Muscle of leg (tissue), 11 donors: Measurements from ENCODE around the gene PES1. TPM values are rescaled to one million over a fixed set of nuclear protein-coding genes. Genes with fewer than 3 reads are reported as not detected.

ENCODE experiments used
- DNase-seq: peaks from one replicate; pipeline ENCODE4 v3.0.0; 2013
- H3K27ac ChIP-seq: one replicate; pipeline ENCODE4 v1.5.1; 2013; ENCODE audit warnings: mild to moderate bottlenecking, low read length, control low read depth
- H3K27me3 ChIP-seq: one replicate; pipeline ENCODE4 v1.6.1; 2013; ENCODE audit warnings: low read length; ENCODE audit not compliant: control insufficient read depth, insufficient read depth
- H3K36me3 ChIP-seq: one replicate; pipeline ENCODE4 v1.6.1; 2013; ENCODE audit warnings: low read length; ENCODE audit not compliant: control insufficient read depth, insufficient read depth
- H3K4me1 ChIP-seq: one replicate; pipeline ENCODE4 v1.6.1; 2013; ENCODE audit warnings: low read length; ENCODE audit not compliant: control insufficient read depth, insufficient read depth
- H3K4me3 ChIP-seq: one replicate; pipeline ENCODE4 v1.5.1; 2013; ENCODE audit warnings: low read length, control low read depth
- H3K9me3 ChIP-seq: replicated peaks from 2 replicates; pipeline ENCODE4 v1.6.1; 2013; ENCODE audit warnings: low read depth, low read length; ENCODE audit not compliant: control insufficient read depth
- WGBS: methylation state at CpG from one replicate; pipeline ENCODE4 v1.1.5; 2013; ENCODE audit warnings: missing lambda C conversion rate; ENCODE audit not compliant: insufficient coverage; 5-methylcytosine and 5-hydroxymethylcytosine counted together
- polyA plus RNA-seq, 8 donors: library from polyadenylated mRNA; unstranded; fragments of 120-200 nt; gene quantifications; one replicate each; pipeline versions ENCODE4 v1.2.1 to v1.2.3, GENCODE V29; 2013; ENCODE audit warnings: inconsistent platforms in 1 of 8, low replicate concordance in 1 of 8; ENCODE audit not compliant: insufficient read length in 8 of 8, insufficient read depth in 1 of 8
- total RNA-seq: library from RNA; stranded (reverse); fragments of 120-200 nt; gene quantifications from one replicate; pipeline ENCODE4 v1.2.4, GENCODE V29; 2013

PES1 gene
- total and polyA plus RNA-seq, 9 donors: 44.8 to 63.2 (median 51.5) TPM

- Histone ChIP-seq H3K27ac (no peak overlapping the region), H3K4me1 (peaks cover 37% of the 10 kb centered on the region), H3K4me3 (no peak overlapping the region), H3K9me3 (no peaks in the 10 kb centered on the region), H3K27me3 (no peaks in the 10 kb centered on the region), H3K36me3 (peaks cover 10% of the 10 kb centered on the region)
- 57% methylated on average over 5 of the region's 7 CpGs for WGBS
- no peak for DNase-seq
Observed at GRCh38 chr22:30610299-30610698, 18.6 kb upstream of the PES1 start.

DNA sequence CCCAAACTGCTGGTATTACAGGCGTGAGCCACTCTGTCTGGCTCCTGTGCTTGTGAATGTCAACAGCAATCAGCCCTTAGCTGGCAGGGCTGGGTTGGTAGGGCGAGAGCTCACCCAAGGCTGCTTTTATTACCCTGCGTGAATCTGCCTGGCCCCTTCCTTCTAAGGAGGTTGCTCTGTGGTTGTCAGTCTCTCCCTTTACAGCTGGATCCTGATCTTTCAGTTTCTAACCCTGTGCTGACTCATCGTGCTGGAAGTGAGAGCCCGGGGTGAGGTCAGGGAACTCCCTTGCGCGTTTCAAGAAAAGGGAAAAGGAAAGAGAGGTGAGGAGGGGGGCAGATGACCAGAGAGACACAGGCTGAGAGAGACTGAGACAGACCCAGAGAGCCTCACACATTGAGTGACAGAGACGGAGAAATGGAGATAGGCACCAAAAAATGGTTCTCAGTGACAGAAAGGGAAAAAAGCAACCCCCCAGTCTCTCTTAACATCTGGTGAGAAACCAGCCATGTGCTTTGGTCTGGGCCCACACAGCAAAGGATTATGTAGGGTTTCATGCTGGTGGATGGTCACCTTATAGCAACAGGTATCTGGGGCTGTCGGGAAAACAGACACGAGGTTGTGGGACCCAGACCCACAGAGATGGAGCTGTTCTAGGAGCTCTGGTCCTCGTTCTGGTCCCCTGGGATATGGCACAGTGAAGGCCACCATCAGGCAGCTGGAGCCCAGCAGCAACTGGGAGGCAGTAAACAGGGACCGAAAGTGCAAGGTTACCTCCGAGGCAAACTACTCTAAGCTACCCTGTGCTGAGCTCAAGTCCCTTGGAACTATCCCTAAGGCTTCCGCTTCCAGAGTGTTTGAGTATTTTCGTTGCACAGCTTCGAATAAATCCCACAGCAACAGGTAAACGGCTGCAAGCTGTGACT, 17.8 kb upstream of the PES1 start:
- 46% methylated on average over 13 of the region's 17 CpGs for WGBS
- Histone ChIP-seq H3K4me1 (peaks cover 37% of the 10 kb centered on the region), H3K4me3 (no peak overlapping the region)

DNA sequence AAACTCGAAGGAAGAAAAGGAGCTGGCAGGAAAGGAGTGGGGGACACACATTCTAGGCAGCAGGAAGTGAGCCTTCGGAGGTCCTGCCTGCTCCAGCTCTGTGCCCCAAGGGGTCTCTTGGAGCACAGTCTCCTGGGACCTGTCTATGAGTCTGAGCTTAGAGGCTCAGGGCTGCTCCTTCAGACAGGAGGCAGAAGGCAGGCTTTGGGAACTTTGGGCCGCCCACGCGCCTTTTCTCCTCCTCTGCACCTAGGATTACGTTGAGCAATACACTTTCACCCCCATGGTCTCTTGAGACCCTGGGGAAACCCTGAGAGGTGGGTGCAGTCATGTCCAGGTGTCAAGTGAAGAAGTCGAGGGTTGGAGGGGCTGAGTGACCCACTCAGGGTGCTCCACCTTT, 16.2 kb upstream of the PES1 start:
- 34% methylated on average over 2 of the region's 7 CpGs for WGBS
- no peak overlapping the region for H3K27ac ChIP-seq

More for the DNA sequence above, 17.8 kb upstream of the PES1 start:
- Histone ChIP-seq H3K27ac (peak overlapping the region; percentile 67), H3K27me3 (no peaks in the 10 kb centered on the region), H3K9me3 (no peaks in the 10 kb centered on the region), H3K36me3 (peaks cover 10% of the 10 kb centered on the region)
- DNase-seq: peak; percentile 78

GRCh38 chr22:30607300-30607930, 15.7 kb upstream of the PES1 start:
- H3K36me3 ChIP-seq: no peaks in the 10 kb centered on the region
- H3K27ac ChIP-seq: peak overlapping the region; percentile 90
- H3K4me3 ChIP-seq: peak overlapping the region; percentile 72
- peaks cover 37% of the 10 kb centered on the region for H3K4me1 ChIP-seq
- WGBS: 61% methylated on average over 2 of the region's 7 CpGs
- no peaks in the 10 kb centered on the region for H3K9me3 ChIP-seq
- no peak for DNase-seq
- no peaks in the 10 kb centered on the region for H3K27me3 ChIP-seq

More for the DNA sequence above, 16.2 kb upstream of the PES1 start:
- Histone ChIP-seq H3K36me3 (peaks cover 5% of the 10 kb centered on the region), H3K27me3 (no peaks in the 10 kb centered on the region), H3K9me3 (no peaks in the 10 kb centered on the region), H3K4me1 (peaks cover 37% of the 10 kb centered on the region), H3K4me3 (no peak overlapping the region)
- DNase-seq: no peak

DNA sequence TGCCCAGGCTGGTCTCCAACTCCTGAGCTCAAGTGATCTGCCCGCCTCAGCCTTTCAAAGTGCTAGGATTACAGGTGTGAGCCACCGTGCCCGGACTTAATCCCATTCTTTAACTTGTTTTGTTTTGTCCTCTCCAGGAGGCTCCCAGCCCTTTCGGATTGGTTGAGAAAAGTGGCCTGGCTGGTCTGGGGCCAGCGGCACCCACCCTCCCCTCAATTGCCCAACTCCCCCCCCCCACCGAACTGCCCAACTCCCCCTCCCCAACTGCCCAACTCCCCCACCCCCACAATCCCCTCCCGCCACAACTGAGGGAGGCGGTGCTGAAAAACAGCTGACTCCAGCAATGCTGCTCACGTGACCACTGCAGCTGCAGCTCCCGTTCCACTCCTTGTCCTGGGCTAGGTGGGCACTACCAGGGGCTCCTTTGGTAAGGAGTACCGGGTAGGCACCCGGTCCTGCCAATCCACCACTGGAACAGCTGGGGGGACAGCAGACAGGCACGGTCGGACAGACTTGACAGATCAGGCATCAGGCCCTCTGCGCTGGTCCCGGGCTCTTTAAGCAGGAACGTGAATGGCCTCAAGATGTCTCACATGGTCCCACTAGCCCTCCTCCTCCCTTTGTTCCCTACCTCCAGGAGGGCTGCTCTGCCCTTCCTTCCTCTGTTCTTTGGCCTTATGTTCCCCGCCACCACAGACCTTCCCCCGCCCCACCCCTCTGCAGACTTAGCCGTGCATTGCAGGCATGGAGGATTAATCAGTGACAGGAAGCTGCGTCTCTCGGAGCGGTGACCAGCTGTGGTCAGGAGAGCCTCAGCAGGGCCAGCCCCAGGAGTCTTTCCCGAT, 15.0 kb upstream of the PES1 start, which contains the start of gene TCN2:
Gene TCN2, plus strand, starts transcription at position 720 of the 845 bp plus-strand sequence. CDS start 158 bp downstream, outside the sequence.
- Histone ChIP-seq H3K4me3 (peak within 1 kb of the TSS; percentile 72), H3K27ac (peak within 1 kb of the TSS; percentile 90), H3K27me3 (no peaks in the 10 kb centered on the region), H3K36me3 (no peaks in the 10 kb centered on the region), H3K9me3 (no peaks in the 10 kb centered on the region), H3K4me1 (peaks cover 37% of the 10 kb centered on the region)
- peak; percentile 88 for DNase-seq
- 0% methylated on average over 17 of the region's 24 CpGs for WGBS

DNA sequence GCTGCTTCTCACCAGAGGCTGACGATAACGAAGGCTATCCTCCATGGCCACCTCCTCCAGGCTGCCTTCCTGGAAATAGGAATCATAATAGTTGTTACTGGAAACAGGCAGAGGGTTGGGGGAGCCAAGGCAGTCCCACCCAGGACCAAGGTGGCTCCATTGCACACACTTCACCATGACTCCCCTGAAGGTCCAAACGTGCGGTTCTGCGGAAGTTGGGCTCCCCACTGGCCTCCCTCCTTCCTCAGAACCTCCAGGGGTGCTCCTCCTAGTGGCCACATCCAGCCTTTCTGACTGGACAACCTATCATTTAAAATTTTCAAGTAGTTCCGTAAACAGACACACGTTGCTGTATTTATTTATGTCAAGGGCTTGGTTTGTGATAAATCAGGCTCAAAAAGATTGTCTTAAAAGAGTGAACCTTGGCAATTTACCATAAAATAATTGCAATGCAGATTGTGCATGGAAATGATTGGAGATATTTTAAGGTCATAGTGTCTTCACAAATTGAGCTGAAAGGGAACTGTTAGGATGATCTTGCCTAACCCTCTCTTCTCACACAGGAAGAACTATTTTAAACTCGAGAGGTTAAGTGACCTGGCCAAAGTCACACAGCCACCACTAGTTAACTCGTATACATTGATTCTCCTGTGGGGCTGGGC, 13.9 kb upstream of the PES1 start:
- peak overlapping the region; percentile 57 for H3K27ac ChIP-seq
- peaks cover 37% of the 10 kb centered on the region for H3K4me1 ChIP-seq
- no peaks in the 10 kb centered on the region for H3K27me3 ChIP-seq
- no peak overlapping the region for H3K4me3 ChIP-seq
- WGBS: 19% methylated on average over 3 of the region's 9 CpGs
- H3K9me3 ChIP-seq: no peaks in the 10 kb centered on the region
- no peaks in the 10 kb centered on the region for H3K36me3 ChIP-seq
- DNase-seq: peak; percentile 37

DNA sequence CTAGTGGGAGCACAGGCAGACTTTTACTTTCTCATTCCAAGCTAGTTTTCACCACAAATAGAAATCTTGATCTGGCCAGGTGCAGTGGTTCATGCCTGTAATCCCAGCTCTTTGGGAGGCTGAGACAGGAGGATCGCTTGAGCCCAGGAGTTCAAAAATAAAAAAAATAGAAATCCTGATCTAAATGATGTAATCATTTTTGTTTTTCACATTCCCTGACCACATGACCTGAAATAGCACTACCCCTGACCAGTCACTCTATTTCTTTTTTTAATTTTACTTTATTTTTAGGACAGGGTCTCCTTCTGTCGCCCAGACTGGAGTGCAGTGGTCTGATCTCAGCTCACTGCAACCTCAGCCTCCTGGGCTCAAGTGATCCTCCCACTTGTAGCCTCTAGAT, 13.0 kb upstream of the PES1 start:
- Histone ChIP-seq H3K4me1 (peaks cover 34% of the 10 kb centered on the region), H3K4me3 (no peak overlapping the region), H3K27ac (no peak overlapping the region), H3K36me3 (no peaks in the 10 kb centered on the region), H3K27me3 (no peaks in the 10 kb centered on the region), H3K9me3 (no peaks in the 10 kb centered on the region)
- WGBS: no CpG with 5 or more reads among the region's 2 CpGs
- no peak for DNase-seq

- Histone ChIP-seq H3K4me3 (no peak overlapping the region), H3K27me3 (no peaks in the 10 kb centered on the region), H3K27ac (no peak overlapping the region), H3K4me1 (peaks cover 27% of the 10 kb centered on the region), H3K9me3 (no peaks in the 10 kb centered on the region), H3K36me3 (no peaks in the 10 kb centered on the region)
- no peak for DNase-seq
- 58% methylated on average over 2 of the region's 3 CpGs for WGBS
Observed at GRCh38 chr22:30603801-30604200, 12.1 kb upstream of the PES1 start.

- Histone ChIP-seq H3K36me3 (no peaks in the 10 kb centered on the region), H3K9me3 (no peaks in the 10 kb centered on the region), H3K27me3 (no peaks in the 10 kb centered on the region), H3K4me3 (no peak overlapping the region), H3K4me1 (peaks cover 10% of the 10 kb centered on the region), H3K27ac (no peak overlapping the region)
- no CpG with 5 or more reads among the region's 3 CpGs for WGBS
- DNase-seq: no peak
Observed at GRCh38 chr22:30602049-30602448, 10.3 kb upstream of the PES1 start.
